SH-SY5Y (cell line): ENCODE measurements around the gene MGAT4A.

ENCODE experiments used
- GATA2 ChIP-seq: IDR thresholded peaks from 2 replicates; pipeline ENCODE4 v1.6.1; 2011; ENCODE audit warnings: mild to moderate bottlenecking, low read depth, low read length
- GATA3 ChIP-seq: IDR thresholded peaks from 2 replicates; pipeline ENCODE4 v1.6.1; 2011; ENCODE audit warnings: low read depth, mild to moderate bottlenecking, low read length, moderate library complexity

DNA sequence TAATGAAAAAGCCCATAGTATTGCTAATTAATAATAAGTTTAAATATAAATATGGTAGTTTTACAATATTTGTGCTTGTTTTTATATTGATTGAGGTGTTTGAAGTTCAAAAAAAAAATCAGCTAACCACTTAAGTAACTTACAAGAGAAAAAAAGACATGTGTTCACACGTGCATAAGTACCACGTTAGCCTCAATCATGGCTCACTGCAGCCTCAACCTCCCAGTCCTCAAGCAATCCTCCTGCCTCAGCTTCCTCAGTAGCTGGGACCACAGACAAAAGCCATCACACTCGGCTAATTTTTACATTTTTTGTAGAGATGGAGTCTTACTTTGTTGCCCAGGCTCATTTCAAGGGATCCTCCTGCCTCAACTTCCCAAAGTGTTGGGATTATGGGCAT lies 19.4 kb downstream of the MGAT4A start:
- TF ChIP-seq GATA3 = no peak
- no peak for TF ChIP-seq GATA2
